Measurements from ENCODE around the gene RPSA.
"Not testable (repeated sequence)": the region's sequence is repeated elsewhere in the genome, so short reads cannot be mapped to it uniquely, and the experiment has no call there.

Gene RPSA

GRCh38 chr3:39390181-39390580, 16.3 kb upstream of the RPSA start:
- DNase-seq: no peak

- no peak for DNase-seq
Measured at GRCh38 chr3:39396690-39397089, 9.8 kb upstream of the RPSA start.

GRCh38 chr3:39398700-39399099, 7.8 kb upstream of the RPSA start:
- DNase-seq: no peak

GRCh38 chr3:39401983-39402382, 4.5 kb upstream of the RPSA start:
- DNase-seq: no peak

GRCh38 chr3:39404943-39405686, 1.4 kb upstream of the RPSA start:
- DNase-seq: no peak

GRCh38 chr3:39405687-39406367, 693 bp upstream of the RPSA start:
- no peak for DNase-seq

GRCh38 chr3:39407259-39407629, 724 bp downstream of the RPSA start:
- no peak for DNase-seq

- no peak for DNase-seq
Measured at GRCh38 chr3:39407773-39408492, 1.4 kb downstream of the RPSA start.

GRCh38 chr3:39408493-39409372, 2.2 kb downstream of the RPSA start:
- no peak for DNase-seq

GRCh38 chr3:39409514-39410136, 3.1 kb downstream of the RPSA start:
- DNase-seq: no peak

- no peak for DNase-seq
Measured at GRCh38 chr3:39410893-39411292, 4.4 kb downstream of the RPSA start.

GRCh38 chr3:39412668-39413260, 6.2 kb downstream of the RPSA start:
- no peak for DNase-seq

GRCh38 chr3:39413691-39414420, 7.3 kb downstream of the RPSA start:
- DNase-seq: no peak

- DNase-seq: no peak
Measured at GRCh38 chr3:39414421-39414907, 7.9 kb downstream of the RPSA start.

GRCh38 chr3:39415302-39415701, 8.8 kb downstream of the RPSA start:
- DNase-seq: not testable (repeated sequence)

GRCh38 chr3:39415983-39416382, 9.5 kb downstream of the RPSA start:
- DNase-seq: no peak

GRCh38 chr3:39416998-39417397, 10.5 kb downstream of the RPSA start:
- not testable (repeated sequence) for DNase-seq

GRCh38 chr3:39418556-39419225, 12.2 kb downstream of the RPSA start:
- not testable (repeated sequence) for DNase-seq

- DNase-seq: no peak
Measured at GRCh38 chr3:39419742-39420315, 13.3 kb downstream of the RPSA start.

GRCh38 chr3:39420543-39420942, 14.0 kb downstream of the RPSA start:
- DNase-seq: no peak
